Midbrain (tissue), 1 donor: ENCODE measurements around the gene LRCH3.
"Not testable (repeated sequence)": the region's sequence is repeated elsewhere in the genome, so short reads cannot be mapped to it uniquely, and the experiment has no call there.

ENCODE experiments used
- DNase-seq: peaks from one replicate; lab custom pipeline; 2025; lab: John Stamatoyannopoulos, UW

Gene LRCH3

DNA sequence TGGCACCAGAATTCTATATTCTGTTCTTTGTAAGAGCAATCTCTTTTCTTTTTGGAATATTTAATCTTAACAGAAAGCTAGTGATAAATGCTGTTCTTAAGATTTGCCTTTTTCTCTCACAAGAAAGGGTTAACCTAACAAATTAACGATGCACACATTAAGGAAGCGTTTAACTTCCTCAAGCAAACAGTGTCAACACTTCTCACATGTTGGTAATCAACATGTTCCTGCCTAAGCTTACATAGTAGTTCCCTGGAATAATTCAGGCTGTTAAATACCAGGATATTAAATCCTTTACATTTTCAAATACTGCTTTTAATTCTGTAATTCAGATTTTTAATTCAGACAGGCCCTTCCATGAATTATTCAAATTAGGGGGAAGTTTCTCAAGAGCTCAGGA, 91.5 kb downstream of the LRCH3 start:
- DNase-seq: no peak

GRCh38 chr3:197883541-197883940, 92.5 kb downstream of the LRCH3 start:
- DNase-seq: no peak

GRCh38 chr3:197884330-197884729, 93.3 kb downstream of the LRCH3 start:
- not testable (repeated sequence) for DNase-seq

DNA sequence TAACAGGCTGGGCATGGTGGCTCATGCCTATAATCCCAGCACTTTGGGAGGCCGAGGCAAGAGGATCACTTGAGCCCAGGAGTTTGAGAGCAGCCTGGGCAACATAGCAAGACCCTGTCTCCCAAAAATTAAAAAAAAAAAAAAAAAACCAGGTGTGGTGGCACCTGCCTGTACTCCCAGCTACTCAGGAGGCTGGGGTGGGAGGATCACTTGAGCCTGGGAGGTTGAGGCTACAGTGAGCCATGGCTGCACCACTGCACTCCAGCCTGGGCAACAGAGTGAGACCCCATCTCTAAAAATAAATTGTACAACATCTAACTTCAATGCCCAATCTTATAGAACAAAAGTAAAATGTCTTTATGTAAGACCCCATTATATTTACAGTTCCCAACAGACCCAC, 95.0 kb downstream of the LRCH3 start:
- DNase-seq: not testable (repeated sequence)

- not testable (repeated sequence) for DNase-seq
Observed at GRCh38 chr3:197887430-197888053, 96.5 kb downstream of the LRCH3 start.

DNA sequence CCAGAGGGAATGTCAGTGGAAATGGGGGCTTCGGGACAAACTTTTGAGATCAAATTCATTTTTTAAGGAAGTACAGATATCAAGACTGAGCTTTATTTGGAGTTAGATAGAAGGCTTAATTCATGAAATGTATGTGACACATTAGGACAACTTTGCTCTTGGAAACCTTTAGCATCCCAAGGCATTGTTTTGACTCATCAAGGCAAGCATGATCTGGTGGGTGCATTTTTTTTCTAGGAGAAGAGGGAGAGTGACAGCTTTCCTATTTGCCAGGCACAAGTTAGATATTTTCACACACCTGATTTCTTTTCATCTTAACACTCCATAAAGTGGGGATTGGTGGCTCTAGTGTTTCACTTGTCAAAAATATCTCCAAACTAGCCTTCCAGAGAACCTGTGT, 97.5 kb downstream of the LRCH3 start:
- no peak for DNase-seq

GRCh38 chr3:197889204-197889930, 98.3 kb downstream of the LRCH3 start:
- no peak for DNase-seq

GRCh38 chr3:197890693-197891092, 99.6 kb downstream of the LRCH3 start:
- no peak for DNase-seq

GRCh38 chr3:197892162-197892561, 101.1 kb downstream of the LRCH3 start:
- no peak for DNase-seq

GRCh38 chr3:197896421-197896820, 105.4 kb downstream of the LRCH3 start:
- no peak for DNase-seq

GRCh38 chr3:197899833-197900478, 108.9 kb downstream of the LRCH3 start:
- no peak for DNase-seq

GRCh38 chr3:197901626-197902025, 110.6 kb downstream of the LRCH3 start:
- no peak for DNase-seq

- DNase-seq: peak; percentile 87
Observed at GRCh38 chr3:197906023-197906849, 115.2 kb downstream of the LRCH3 start.

- no peak for DNase-seq
Observed at GRCh38 chr3:197906850-197907187, 115.8 kb downstream of the LRCH3 start.

GRCh38 chr3:197907196-197907595, 116.1 kb downstream of the LRCH3 start:
- DNase-seq: no peak

DNA sequence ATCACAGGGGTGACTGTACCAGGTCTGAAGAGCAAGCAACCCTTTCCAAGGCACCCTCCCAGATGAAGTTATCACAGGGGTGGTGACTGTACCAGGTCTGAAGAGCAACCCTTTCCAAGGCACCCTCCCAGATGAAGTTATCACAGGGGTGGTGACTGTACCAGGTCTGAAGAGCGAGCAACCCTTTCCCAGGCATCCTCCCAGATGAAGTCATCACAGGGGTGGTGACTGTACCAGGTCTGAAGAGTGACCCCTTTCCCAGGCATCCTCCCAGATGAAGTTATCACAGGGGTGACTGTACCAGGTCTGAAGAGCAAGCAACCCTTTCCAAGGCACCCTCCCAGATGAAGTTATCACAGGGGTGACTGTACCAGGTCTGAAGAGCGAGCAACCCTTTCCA, 117.5 kb downstream of the LRCH3 start:
- DNase-seq: not testable (repeated sequence)

- DNase-seq: no peak
Observed at GRCh38 chr3:197908957-197909701, 118.1 kb downstream of the LRCH3 start.

- DNase-seq: no peak
Observed at GRCh38 chr3:197912741-197913476, 121.9 kb downstream of the LRCH3 start.

- no peak for DNase-seq
Observed at GRCh38 chr3:197913641-197914380, 122.8 kb downstream of the LRCH3 start.
